ENCODE measurements around the gene PSAT1. TPM values are rescaled to one million over a fixed set of nuclear protein-coding genes. Genes with fewer than 3 reads are reported as not detected.

The PSAT1 gene
- total and polyA plus RNA-seq, 9 donors: 0.83 to 153 (median 7.1) TPM

GRCh38 chr9:78292716-78293497 lies 4.0 kb upstream of the PSAT1 start:
- WGBS, 3 donors: 94 to 97% (median 96%) methylated on average over 9 of the region's 9 CpGs
- no peaks in the 10 kb centered on the region for H3K27me3 ChIP-seq
- intact Hi-C loops (cut with DNase I): no loop called here
- DNase-seq: no peak
- no peak overlapping the region for H3K27ac ChIP-seq
- H3K36me3 ChIP-seq: no peaks in the 10 kb centered on the region
- H3K9me3 ChIP-seq: no peaks in the 10 kb centered on the region
- H3K4me1 ChIP-seq (ENCODE audit: insufficient read depth): peaks cover 9% of the 10 kb centered on the region
- no peak overlapping the region for H3K4me3 ChIP-seq
- no peak for TF ChIP-seq EP300 (IDR thresholded peaks at IDR 0.05)
- TF ChIP-seq, protein P1, sequence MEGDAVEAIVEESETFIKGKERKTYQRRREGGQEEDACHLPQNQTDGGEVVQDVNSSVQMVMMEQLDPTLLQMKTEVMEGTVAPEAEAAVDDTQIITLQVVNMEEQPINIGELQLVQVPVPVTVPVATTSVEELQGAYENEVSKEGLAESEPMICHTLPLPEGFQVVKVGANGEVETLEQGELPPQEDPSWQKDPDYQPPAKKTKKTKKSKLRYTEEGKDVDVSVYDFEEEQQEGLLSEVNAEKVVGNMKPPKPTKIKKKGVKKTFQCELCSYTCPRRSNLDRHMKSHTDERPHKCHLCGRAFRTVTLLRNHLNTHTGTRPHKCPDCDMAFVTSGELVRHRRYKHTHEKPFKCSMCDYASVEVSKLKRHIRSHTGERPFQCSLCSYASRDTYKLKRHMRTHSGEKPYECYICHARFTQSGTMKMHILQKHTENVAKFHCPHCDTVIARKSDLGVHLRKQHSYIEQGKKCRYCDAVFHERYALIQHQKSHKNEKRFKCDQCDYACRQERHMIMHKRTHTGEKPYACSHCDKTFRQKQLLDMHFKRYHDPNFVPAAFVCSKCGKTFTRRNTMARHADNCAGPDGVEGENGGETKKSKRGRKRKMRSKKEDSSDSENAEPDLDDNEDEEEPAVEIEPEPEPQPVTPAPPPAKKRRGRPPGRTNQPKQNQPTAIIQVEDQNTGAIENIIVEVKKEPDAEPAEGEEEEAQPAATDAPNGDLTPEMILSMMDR (IDR thresholded peaks at IDR 0.05): no peak
- no peak for TF ChIP-seq POLR2A (IDR thresholded peaks at IDR 0.05)

DNA sequence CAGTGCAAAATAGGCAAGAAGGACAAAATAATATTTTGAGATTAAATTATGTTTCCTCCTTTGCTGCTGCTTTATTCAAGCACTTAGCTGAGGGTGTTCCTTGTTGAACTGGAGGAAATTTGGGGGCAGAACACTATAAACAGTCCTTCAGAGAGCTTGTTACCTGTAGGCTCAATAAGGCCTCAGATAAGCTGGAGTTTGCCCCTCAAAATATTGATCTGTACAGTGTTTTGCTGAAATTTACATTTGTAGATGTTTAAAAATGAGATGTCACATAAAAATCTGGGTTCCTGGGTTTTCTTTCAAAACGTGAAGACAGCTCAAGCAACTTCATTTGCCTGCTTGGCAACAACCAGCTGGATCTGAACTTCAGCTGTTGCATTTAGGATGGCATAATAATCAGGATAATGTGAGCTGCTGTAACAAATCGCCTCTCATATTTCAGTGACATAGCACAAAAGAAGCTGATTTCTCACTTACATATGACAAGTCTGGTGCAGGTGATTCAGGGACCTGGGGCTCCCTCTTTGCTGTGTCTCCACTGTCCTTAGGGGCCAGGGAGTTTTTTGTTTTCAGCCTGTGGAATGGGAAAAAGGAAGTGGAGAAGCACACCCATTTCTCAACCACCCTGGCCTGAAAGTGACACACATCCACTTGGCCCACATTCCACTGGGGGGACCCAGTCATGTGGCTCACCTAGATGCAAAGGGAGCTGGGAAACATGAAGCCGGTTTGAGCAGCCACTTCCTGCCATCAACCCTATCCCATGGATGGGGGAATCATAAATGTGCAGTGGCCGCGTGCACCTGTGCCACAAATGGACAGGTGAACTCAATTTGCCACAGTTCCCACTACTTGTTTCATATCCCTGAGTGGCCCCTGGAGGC lies 2.4 kb upstream of the PSAT1 start:
- Histone ChIP-seq H3K27me3 (no peaks in the 10 kb centered on the region), H3K4me3 (no peak overlapping the region), H3K9me3 (no peaks in the 10 kb centered on the region), H3K4me1 (ENCODE audit: insufficient read depth) (peaks cover 9% of the 10 kb centered on the region), H3K27ac (no peak overlapping the region), H3K36me3 (no peaks in the 10 kb centered on the region)
- TF ChIP-seq EP300 (IDR thresholded peaks at IDR 0.05) (no peak), POLR2A (IDR thresholded peaks at IDR 0.05) (no peak)
- TF ChIP-seq, protein P1 (IDR thresholded peaks at IDR 0.05): no peak
- DNase-seq: no peak
- intact Hi-C loops (cut with DNase I): no loop called here
- 90 to 92% (median 91%) methylated on average over 5 of the region's 5 CpGs for WGBS, 3 donors

DNA sequence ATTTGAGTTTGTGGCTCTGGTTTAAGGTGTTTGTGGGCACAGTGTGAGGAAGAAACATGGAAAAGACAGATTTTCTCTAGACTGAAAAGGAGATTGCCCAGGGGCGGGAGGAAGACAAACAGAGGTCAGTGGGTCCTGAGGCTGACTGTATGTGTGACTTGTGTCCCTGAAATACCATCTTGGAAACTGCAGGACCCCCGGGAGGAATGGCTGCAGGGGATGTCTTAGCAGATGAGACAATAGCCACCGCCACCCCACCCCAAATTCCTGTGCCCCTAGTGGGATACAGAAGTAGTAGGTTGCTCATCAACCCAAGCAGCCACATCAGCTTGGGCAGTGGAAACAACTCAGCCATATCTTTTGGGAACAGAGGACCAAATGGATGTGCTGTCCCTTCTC lies 1.7 kb upstream of the PSAT1 start:
- no peak for TF ChIP-seq POLR2A (IDR thresholded peaks at IDR 0.05)
- TF ChIP-seq, protein P1 (IDR thresholded peaks at IDR 0.05): no peak
- no peak for TF ChIP-seq EP300 (IDR thresholded peaks at IDR 0.05)
- 88 to 90% (median 90%) methylated on average over 3 of the region's 3 CpGs for WGBS, 3 donors
- H3K27ac ChIP-seq: no peak overlapping the region
- H3K4me1 ChIP-seq (ENCODE audit: insufficient read depth): peaks cover 9% of the 10 kb centered on the region
- no peaks in the 10 kb centered on the region for H3K9me3 ChIP-seq
- H3K36me3 ChIP-seq: no peaks in the 10 kb centered on the region
- intact Hi-C loops (cut with DNase I): no loop called here
- H3K4me3 ChIP-seq: no peak overlapping the region
- no peak for DNase-seq
- no peaks in the 10 kb centered on the region for H3K27me3 ChIP-seq

DNA sequence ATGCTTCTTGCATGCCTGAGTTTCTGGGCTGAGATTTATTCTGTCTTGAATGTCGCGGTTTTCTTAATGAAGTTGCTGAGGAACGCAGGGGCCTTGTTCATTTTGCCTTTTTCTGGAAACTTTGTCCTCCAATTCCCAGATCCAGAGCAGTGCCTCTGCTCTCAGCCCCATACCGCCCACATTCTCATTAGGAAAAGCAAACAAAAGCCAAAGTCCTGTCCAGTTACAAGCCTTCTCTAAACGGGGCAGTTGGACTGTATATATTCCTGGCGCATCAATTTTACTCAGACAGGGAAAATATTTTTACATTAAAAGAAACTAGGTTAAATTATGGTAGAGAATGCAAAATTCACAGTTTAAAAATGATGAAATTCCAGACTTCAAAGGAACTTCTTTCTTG lies 1.2 kb upstream of the PSAT1 start:
- Histone ChIP-seq H3K27ac (peak overlapping the region in 1 of 2 donors; percentile 52), H3K4me3 (no peak overlapping the region), H3K4me1 (ENCODE audit: insufficient read depth) (peaks cover 9% of the 10 kb centered on the region), H3K9me3 (no peaks in the 10 kb centered on the region), H3K27me3 (no peaks in the 10 kb centered on the region), H3K36me3 (no peaks in the 10 kb centered on the region)
- no peak for DNase-seq
- intact Hi-C loops (cut with DNase I): no loop called here
- no peak for TF ChIP-seq EP300 (IDR thresholded peaks at IDR 0.05)
- no peak for TF ChIP-seq POLR2A (IDR thresholded peaks at IDR 0.05)
- TF ChIP-seq, protein P1 (IDR thresholded peaks at IDR 0.05): no peak
- WGBS, 3 donors: 20 to 29% (median 26%) methylated on average over 6 of the region's 6 CpGs
